Natural killer cell treated with Interleukin-12 subunit alpha and Interleukin-12 subunit beta and Interleukin-15 and Interleukin-18, amount 100 ng/mL, for 72 hours (primary cell): ENCODE measurements around the gene NRXN3. TPM values are rescaled to one million over a fixed set of nuclear protein-coding genes. Genes with fewer than 3 reads are reported as not detected.

Experiments
- ATAC-seq, 2 donors: fragments of 150-1000 bp; cut with Tn5 transposase in 1 of 2; sonication (Bioruptor Pico), chemical (Tn5 transposase) in 1 of 2; 2 replicates each; pipeline ENCODE4 v1.10.0; 2021
- DNase-seq: peaks from one replicate; pipeline ENCODE4 v3.0.0; 2022; ENCODE audit warnings: low spot score
- H3K27ac Mint-ChIP-seq, 2 donors: 1 replicate in 1 of 2; 2 replicates in 1 of 2; pipeline ENCODE4 v1.8.0; 2022; ENCODE audit warnings: mixed read lengths in 2 of 2, mild to moderate bottlenecking in 1 of 2, moderate library complexity in 1 of 2
- H3K27me3 Mint-ChIP-seq, 2 donors: 1 replicate in 1 of 2; 2 replicates in 1 of 2; pipeline ENCODE4 v1.8.0; 2022; ENCODE audit warnings: mixed read lengths in 2 of 2
- H3K36me3 Mint-ChIP-seq: one replicate; pipeline ENCODE4 v1.8.0; 2022; ENCODE audit warnings: mixed read lengths
- H3K4me1 Mint-ChIP-seq, 2 donors: 1 replicate in 1 of 2; 2 replicates in 1 of 2; pipeline ENCODE4 v1.8.0; 2022; ENCODE audit warnings: low read depth in 2 of 2, mixed read lengths in 2 of 2, mild to moderate bottlenecking in 1 of 2
- H3K4me3 Mint-ChIP-seq: one replicate; pipeline ENCODE4 v1.8.0; 2022; ENCODE audit warnings: mixed read lengths
- H3K9me3 Mint-ChIP-seq: 2 replicates; pipeline ENCODE4 v1.8.0; 2022; ENCODE audit warnings: mixed read lengths
- total RNA-seq, 2 donors: library from RNA; stranded (reverse); gene quantifications; one replicate each; pipeline ENCODE4 v1.2.3, GENCODE V29; 2022

NRXN3 gene
- total RNA-seq, 2 donors from 2014 or later: not detected

GRCh38 chr14:79064214-79064613, 894.0 kb downstream of the NRXN3 start:
- no peak overlapping the region for H3K27ac Mint-ChIP-seq
- no peak for DNase-seq

GRCh38 chr14:79074510-79074909, 904.3 kb downstream of the NRXN3 start:
- no peak for DNase-seq
- no peak for ATAC-seq
- Mint-ChIP-seq H3K4me1 (no peaks in the 10 kb centered on the region), H3K36me3 (no peaks in the 10 kb centered on the region), H3K27ac (no peak overlapping the region), H3K9me3 (peaks cover 7% of the 10 kb centered on the region), H3K27me3 (no peaks in the 10 kb centered on the region), H3K4me3 (no peak overlapping the region)

More at GRCh38 chr14:79064214-79064613, 894.0 kb downstream of the NRXN3 start:
- Mint-ChIP-seq H3K4me1 (no peaks in the 10 kb centered on the region), H3K36me3 (no peaks in the 10 kb centered on the region), H3K9me3 (peaks cover 11% of the 10 kb centered on the region), H3K4me3 (no peak overlapping the region), H3K27me3 (no peaks in the 10 kb centered on the region)
- ATAC-seq: no peak

- Mint-ChIP-seq H3K4me3 (no peak overlapping the region), H3K4me1 (no peaks in the 10 kb centered on the region), H3K9me3 (peaks cover 5% of the 10 kb centered on the region), H3K27ac (no peak overlapping the region), H3K27me3 (no peaks in the 10 kb centered on the region), H3K36me3 (no peaks in the 10 kb centered on the region)
- no peak for DNase-seq
- ATAC-seq: no peak
Measured at GRCh38 chr14:79076428-79076827, 906.3 kb downstream of the NRXN3 start.

GRCh38 chr14:79077096-79077495, 906.9 kb downstream of the NRXN3 start:
- Mint-ChIP-seq H3K36me3 (no peaks in the 10 kb centered on the region), H3K27me3 (no peaks in the 10 kb centered on the region), H3K4me3 (no peak overlapping the region), H3K9me3 (peaks cover 4% of the 10 kb centered on the region), H3K27ac (no peak overlapping the region), H3K4me1 (no peaks in the 10 kb centered on the region)
- DNase-seq (no peak), ATAC-seq (no peak)

GRCh38 chr14:79080040-79080439, 909.9 kb downstream of the NRXN3 start:
- no peak for DNase-seq
- Mint-ChIP-seq H3K9me3 (peaks cover 4% of the 10 kb centered on the region), H3K4me3 (no peak overlapping the region), H3K27me3 (no peaks in the 10 kb centered on the region), H3K4me1 (no peaks in the 10 kb centered on the region), H3K27ac (no peak overlapping the region), H3K36me3 (no peaks in the 10 kb centered on the region)
- ATAC-seq: no peak

- Mint-ChIP-seq H3K4me1 (no peaks in the 10 kb centered on the region), H3K4me3 (no peak overlapping the region), H3K27ac (no peak overlapping the region), H3K9me3 (no peaks in the 10 kb centered on the region), H3K36me3 (no peaks in the 10 kb centered on the region), H3K27me3 (no peaks in the 10 kb centered on the region)
- no peak for DNase-seq
- ATAC-seq: no peak
Measured at GRCh38 chr14:79082883-79083282, 912.7 kb downstream of the NRXN3 start.

GRCh38 chr14:79083356-79083755, 913.2 kb downstream of the NRXN3 start:
- ATAC-seq (no peak), DNase-seq (no peak)
- Mint-ChIP-seq H3K27me3 (no peaks in the 10 kb centered on the region), H3K4me3 (no peak overlapping the region), H3K9me3 (no peaks in the 10 kb centered on the region), H3K36me3 (no peaks in the 10 kb centered on the region), H3K4me1 (no peaks in the 10 kb centered on the region), H3K27ac (no peak overlapping the region)

GRCh38 chr14:79084861-79085260, 914.7 kb downstream of the NRXN3 start:
- Mint-ChIP-seq H3K9me3 (no peaks in the 10 kb centered on the region), H3K4me3 (no peak overlapping the region), H3K4me1 (no peaks in the 10 kb centered on the region), H3K36me3 (no peaks in the 10 kb centered on the region), H3K27me3 (no peaks in the 10 kb centered on the region), H3K27ac (no peak overlapping the region)
- DNase-seq (no peak), ATAC-seq (no peak)

GRCh38 chr14:79089576-79089975, 919.4 kb downstream of the NRXN3 start:
- Mint-ChIP-seq H3K4me3 (no peak overlapping the region), H3K27ac (no peak overlapping the region), H3K4me1 (no peaks in the 10 kb centered on the region), H3K27me3 (no peaks in the 10 kb centered on the region), H3K36me3 (no peaks in the 10 kb centered on the region), H3K9me3 (peaks cover under 1% of the 10 kb centered on the region)
- DNase-seq (no peak), ATAC-seq (no peak)

GRCh38 chr14:79090641-79091180, 920.5 kb downstream of the NRXN3 start:
- Mint-ChIP-seq H3K27ac (no peak overlapping the region), H3K27me3 (no peaks in the 10 kb centered on the region), H3K36me3 (no peaks in the 10 kb centered on the region), H3K4me3 (no peak overlapping the region), H3K4me1 (no peaks in the 10 kb centered on the region), H3K9me3 (peaks cover 3% of the 10 kb centered on the region)
- ATAC-seq: no peak
- no peak for DNase-seq

- DNase-seq (no peak), ATAC-seq (no peak)
- no peaks in the 10 kb centered on the region for H3K4me1 Mint-ChIP-seq
- no peak overlapping the region for H3K27ac Mint-ChIP-seq
- peaks cover 3% of the 10 kb centered on the region for H3K9me3 Mint-ChIP-seq
- no peaks in the 10 kb centered on the region for H3K36me3 Mint-ChIP-seq
- no peak overlapping the region for H3K4me3 Mint-ChIP-seq
- no peaks in the 10 kb centered on the region for H3K27me3 Mint-ChIP-seq
Measured at GRCh38 chr14:79091381-79091963, 921.3 kb downstream of the NRXN3 start.

GRCh38 chr14:79093531-79093930, 923.4 kb downstream of the NRXN3 start:
- DNase-seq: no peak
- no peaks in the 10 kb centered on the region for H3K4me1 Mint-ChIP-seq
- no peaks in the 10 kb centered on the region for H3K27me3 Mint-ChIP-seq
- no peak overlapping the region for H3K27ac Mint-ChIP-seq
- no peak for ATAC-seq
- no peaks in the 10 kb centered on the region for H3K36me3 Mint-ChIP-seq
- H3K4me3 Mint-ChIP-seq: no peak overlapping the region
- H3K9me3 Mint-ChIP-seq: peaks cover 3% of the 10 kb centered on the region

- no peak overlapping the region for H3K27ac Mint-ChIP-seq
- H3K9me3 Mint-ChIP-seq: peaks cover 3% of the 10 kb centered on the region
- no peak for DNase-seq
- ATAC-seq: no peak
- H3K4me3 Mint-ChIP-seq: no peak overlapping the region
- no peaks in the 10 kb centered on the region for H3K36me3 Mint-ChIP-seq
- H3K4me1 Mint-ChIP-seq: no peaks in the 10 kb centered on the region
- no peaks in the 10 kb centered on the region for H3K27me3 Mint-ChIP-seq
Measured at GRCh38 chr14:79094951-79095350, 924.8 kb downstream of the NRXN3 start.

GRCh38 chr14:79096811-79097210, 926.6 kb downstream of the NRXN3 start:
- no peaks in the 10 kb centered on the region for H3K27me3 Mint-ChIP-seq
- DNase-seq (no peak), ATAC-seq (no peak)
- no peak overlapping the region for H3K4me3 Mint-ChIP-seq
- peaks cover 7% of the 10 kb centered on the region for H3K9me3 Mint-ChIP-seq
- H3K4me1 Mint-ChIP-seq: no peaks in the 10 kb centered on the region
- H3K36me3 Mint-ChIP-seq: no peaks in the 10 kb centered on the region
- H3K27ac Mint-ChIP-seq: no peak overlapping the region

- Mint-ChIP-seq H3K36me3 (no peaks in the 10 kb centered on the region), H3K27me3 (no peaks in the 10 kb centered on the region), H3K27ac (no peak overlapping the region), H3K9me3 (peaks cover 15% of the 10 kb centered on the region), H3K4me1 (no peaks in the 10 kb centered on the region), H3K4me3 (no peak overlapping the region)
- DNase-seq: no peak
- no peak for ATAC-seq
Measured at GRCh38 chr14:79098324-79098723, 928.2 kb downstream of the NRXN3 start.
